ENCODE measurements around the gene KEAP1.

DNA sequence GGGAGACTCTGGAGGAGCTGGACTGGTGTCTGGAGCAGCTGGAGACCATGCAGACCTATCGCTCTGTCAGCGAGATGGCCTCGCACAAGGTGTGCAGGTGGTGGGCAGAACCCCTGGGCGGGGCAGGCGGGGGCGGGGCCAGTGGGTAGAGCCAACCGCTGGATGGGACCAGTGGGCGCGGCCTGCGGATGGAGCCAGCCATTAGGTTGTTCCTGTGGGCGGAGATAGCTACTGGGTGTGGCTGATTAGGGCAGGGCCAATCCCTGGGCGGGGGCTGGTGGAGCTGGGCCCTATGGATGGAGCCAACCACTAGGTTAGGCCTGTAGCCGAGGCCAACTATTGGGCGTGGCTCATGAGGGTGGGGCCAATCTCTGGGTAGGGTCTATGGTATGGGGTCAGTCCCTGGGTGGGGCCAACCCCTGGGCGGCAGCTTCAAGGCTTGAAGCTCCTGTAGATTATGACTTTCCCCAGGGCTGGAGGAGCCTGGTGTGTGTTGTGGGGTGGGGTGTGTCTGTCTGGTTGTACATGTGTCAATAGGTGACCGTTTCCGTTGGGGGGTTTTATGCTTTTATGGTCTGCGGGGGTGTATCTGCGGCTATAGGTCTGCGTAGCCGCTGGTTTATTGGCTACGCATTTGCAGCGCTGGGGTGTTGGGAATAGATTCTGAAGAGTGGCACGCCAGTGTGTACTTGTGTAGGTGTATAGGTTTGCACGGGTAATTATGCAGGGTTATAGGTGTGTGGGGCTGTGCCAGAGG is 52.1 kb downstream of the KEAP1 start:
- no peak for TF ChIP-seq CTCF (IDR thresholded peaks at IDR 0.05; ENCODE audit: low read depth, low read length, poor library complexity, severe bottlenecking)
- TF ChIP-seq EZH2phosphoT487 (IDR thresholded peaks at IDR 0.05; ENCODE audit: borderline replicate concordance, low read length): no peak
